B cell (primary cell): ENCODE measurements around the gene CDK18. TPM values are rescaled to one million over a fixed set of nuclear protein-coding genes. Genes with fewer than 3 reads are reported as not detected.

Experiments
- ATAC-seq: fragments of 200-7000 bp; cut with Tn5 transposase; one replicate; pipeline ENCODE4 v1.10.0; 2021; ENCODE audit warnings: low read depth, mild to moderate bottlenecking, moderate number of reproducible peaks, moderate library complexity
- CTCF ChIA-PET: fragments of 350-600 bp; sonication (Branson Sonifier 250); formaldehyde crosslinking; loops from one replicate; lab custom pipeline; 2021; ENCODE audit warnings: antibody characterized with exemption, inconsistent platforms; lab: Charles Lee
- POLR2A ChIA-PET: fragments of 350-600 bp; sonication (Branson Sonifier 250); formaldehyde crosslinking; loops from one replicate; lab custom pipeline; 2021; ENCODE audit warnings: antibody characterized with exemption; lab: Charles Lee
- DNase-seq: peaks from one replicate; pipeline ENCODE4 v3.0.0; 2013
- H2AFZ ChIP-seq: 2 replicates; pipeline ENCODE4 v1.6.1; 2012; ENCODE audit warnings: mild to moderate bottlenecking, low read depth, low read length; ENCODE audit not compliant: insufficient read depth, poor library complexity, severe bottlenecking
- H3K27ac ChIP-seq, 2 donors: 1 replicate in 1 of 2; 2 replicates in 1 of 2; pipeline ENCODE4 v1.5.1; 2012 to 2013; ENCODE audit warnings: low read length in 2 of 2, mild to moderate bottlenecking in 2 of 2, moderate library complexity in 1 of 2
- H3K27me3 ChIP-seq, 4 experiments: fragments of 200-600 bp in 1 of 4; sonication (generic) in 1 of 4; replicated peaks in 1 of 4; 1 replicate in 2 of 4; 2 replicates in 2 of 4; pipeline versions ENCODE4 v1.6.1 to v1.7.0; 2013 to 2016; ENCODE audit warnings: low read length in 3 of 4, mild to moderate bottlenecking in 2 of 4, mixed read lengths in 1 of 4, moderate library complexity in 1 of 4; ENCODE audit not compliant: insufficient read depth in 4 of 4, control insufficient read depth in 3 of 4; ENCODE audit errors: control extremely low read depth in 1 of 4
- H3K36me3 ChIP-seq, 2 experiments: replicated peaks in 1 of 2; 1 replicate in 1 of 2; 2 replicates in 1 of 2; pipeline versions ENCODE4 v1.6.1 to v1.7.1; 2013; ENCODE audit warnings: low read length in 1 of 2; ENCODE audit not compliant: insufficient read depth in 2 of 2, control insufficient read depth in 1 of 2; ENCODE audit errors: control extremely low read depth in 1 of 2, extremely low read depth in 1 of 2
- H3K4me1 ChIP-seq, 2 donors: fragments of 200-600 bp in 1 of 2; sonication (generic) in 1 of 2; 1 replicate in 1 of 2; 2 replicates in 1 of 2; pipeline versions ENCODE4 v1.5.1 to v1.6.1; 2013 to 2017; ENCODE audit warnings: low read length in 2 of 2; ENCODE audit not compliant: control insufficient read depth in 2 of 2, insufficient read depth in 2 of 2
- H3K4me2 ChIP-seq: replicated peaks from 2 replicates; pipeline ENCODE3; 2012; ENCODE audit warnings: mild to moderate bottlenecking, low read depth, low read length; ENCODE audit not compliant: poor library complexity, severe bottlenecking
- H3K4me3 ChIP-seq, 5 experiments: fragments of 200-600 bp in 1 of 5; sonication (generic) in 1 of 5; 1 replicate in 3 of 5; 2 replicates in 2 of 5; pipeline versions ENCODE4 v1.5.1 to v1.7.0; 2011 to 2016; ENCODE audit warnings: low read length in 4 of 5, mild to moderate bottlenecking in 4 of 5, low read depth in 2 of 5, control low read depth in 1 of 5, moderate library complexity in 1 of 5; ENCODE audit not compliant: insufficient read depth in 1 of 5; ENCODE audit errors: control extremely low read depth in 1 of 5, extremely low read depth in 1 of 5
- H3K79me2 ChIP-seq: fragments of 200-600 bp; sonication (generic); one replicate; pipeline ENCODE4 v1.6.0; 2016; ENCODE audit warnings: low read length; ENCODE audit not compliant: control insufficient read depth, insufficient read depth
- H3K9ac ChIP-seq: fragments of 200-600 bp; sonication (generic); 2 replicates; pipeline ENCODE4 v1.6.1; 2017; ENCODE audit warnings: mild to moderate bottlenecking, low read length, moderate library complexity
- H3K9me3 ChIP-seq, 3 donors: one replicate each; pipeline versions ENCODE4 v1.6.1 to v1.7.1; 2013; ENCODE audit warnings: low read length in 2 of 3; ENCODE audit not compliant: control insufficient read depth in 2 of 3, insufficient read depth in 1 of 3; ENCODE audit errors: control extremely low read depth in 1 of 3
- H4K20me1 ChIP-seq: 2 replicates; pipeline ENCODE4 v1.6.0; 2012; ENCODE audit warnings: mild to moderate bottlenecking, low read length; ENCODE audit not compliant: insufficient read depth, control insufficient read depth, poor library complexity, severe bottlenecking
- H3K27ac Mint-ChIP-seq: one replicate; pipeline ENCODE4 v1.8.0; 2021; ENCODE audit warnings: mixed read lengths
- H3K27me3 Mint-ChIP-seq: one replicate; pipeline ENCODE4 v1.8.0; 2021; ENCODE audit warnings: mixed read lengths
- H3K4me1 Mint-ChIP-seq: one replicate; pipeline ENCODE4 v1.8.0; 2021; ENCODE audit warnings: mixed read lengths
- H3K4me3 Mint-ChIP-seq: one replicate; pipeline ENCODE4 v1.8.0; 2021; ENCODE audit warnings: mixed read lengths
- H3K9me3 Mint-ChIP-seq: one replicate; pipeline ENCODE4 v1.8.0; 2022; ENCODE audit warnings: mixed read lengths; ENCODE audit not compliant: insufficient read depth
- EZH2 ChIP-seq: IDR thresholded peaks from 2 replicates; pipeline ENCODE4 v1.6.1; 2012; ENCODE audit warnings: borderline replicate concordance, low read depth, mild to moderate bottlenecking, moderate library complexity, low read length; ENCODE audit not compliant: insufficient read depth, poor library complexity, severe bottlenecking
- WGBS: methylation state at CpG from one replicate; pipeline ENCODE4 v1.1.5; 2013; ENCODE audit warnings: missing lambda C conversion rate; ENCODE audit not compliant: insufficient coverage; 5-methylcytosine and 5-hydroxymethylcytosine counted together
- intact Hi-C: fragments of 100-400 bp; cut with micrococcal nuclease; formaldehyde crosslinking; loops from one replicate; pipeline ENCODE4 v1.10.0; 2022
- polyA plus RNA-seq: library from polyadenylated mRNA; depleted of rRNA; stranded (reverse); fragments of >200 nt; gene quantifications from 2 replicates; pipeline ENCODE4 v1.2.3, GENCODE V29; 2012
- total RNA-seq, 2 donors: library from RNA; stranded (reverse); fragments of 120-200 nt in 1 of 2; gene quantifications; 1 replicate in 1 of 2; 2 replicates in 1 of 2; pipeline versions ENCODE4 v1.2.3 to v1.2.4, GENCODE V29; 2013 to 2022
- TF ChIP-seq, protein P1 (sequence below): fragments of 200-600 bp; IDR thresholded peaks from one replicate; pipeline ENCODE4 v1.8.0; 2022; ENCODE audit warnings: antibody characterized with exemption, mild to moderate bottlenecking

Gene CDK18
- total and polyA plus RNA-seq, 2 donors (not counting 1 experiment from before 2014, with no cell fraction given) = 3.8 to 4.7 TPM

DNA sequence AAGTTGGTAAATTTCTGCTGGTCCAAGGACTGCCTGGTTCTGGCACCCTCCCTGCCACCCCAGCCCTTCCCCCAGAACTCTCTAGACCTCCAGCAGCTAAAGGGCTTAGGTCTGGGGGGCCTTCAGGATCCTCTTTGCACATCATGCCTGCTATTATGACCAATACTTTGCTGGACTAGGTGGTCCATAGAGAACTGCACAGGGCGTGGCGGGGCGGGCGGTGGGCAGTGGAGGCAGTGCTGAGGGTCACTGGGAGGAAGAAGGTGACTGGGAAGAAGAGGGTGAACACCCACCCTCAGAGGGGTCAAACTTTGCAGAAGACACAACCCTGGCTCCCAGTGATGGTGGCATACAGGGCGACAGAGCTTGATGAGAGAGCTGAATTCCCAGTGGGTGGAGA is 18.2 kb downstream of the CDK18 start:
- Mint-ChIP-seq H3K9me3 (no peaks in the 10 kb centered on the region), H3K4me3 (no peak overlapping the region), H3K4me1 (no peaks in the 10 kb centered on the region), H3K27ac (no peak overlapping the region), H3K27me3 (peaks cover 3% of the 10 kb centered on the region)
- DNase-seq (no peak), ATAC-seq (no peak)
- no peak for TF ChIP-seq EZH2
- WGBS = 83% methylated on average over 1 of the region's 5 CpGs
- H3K9ac ChIP-seq = no peak overlapping the region
- H3K27me3 ChIP-seq = peaks cover 0 to 2% (median 0%) of the 10 kb centered on the region in 4 experiments
- CTCF ChIA-PET = interaction anchor here (0.8 to 11.7 kb wide), 24 partner anchors 10 to 293 kb away, joined by 3 to 287 read pairs (median 18); partner anchors contain the start of gene KLHDC8A
- no peaks in the 10 kb centered on the region for H4K20me1 ChIP-seq
- peaks cover 0 to 4% (median 0%) of the 10 kb centered on the region in 3 donors for H3K9me3 ChIP-seq
- H3K4me3 ChIP-seq = no peak overlapping the region
- no peak overlapping the region for H3K4me2 ChIP-seq
- POLR2A ChIA-PET = no interaction called here
- H3K27ac ChIP-seq = no peak overlapping the region
- no peaks in the 10 kb centered on the region for H3K79me2 ChIP-seq
- intact Hi-C loops = no loop called here
- H3K36me3 ChIP-seq = no peaks in the 10 kb centered on the region
- H2AFZ ChIP-seq = no peak overlapping the region
- H3K4me1 ChIP-seq = no peaks in the 10 kb centered on the region

DNA sequence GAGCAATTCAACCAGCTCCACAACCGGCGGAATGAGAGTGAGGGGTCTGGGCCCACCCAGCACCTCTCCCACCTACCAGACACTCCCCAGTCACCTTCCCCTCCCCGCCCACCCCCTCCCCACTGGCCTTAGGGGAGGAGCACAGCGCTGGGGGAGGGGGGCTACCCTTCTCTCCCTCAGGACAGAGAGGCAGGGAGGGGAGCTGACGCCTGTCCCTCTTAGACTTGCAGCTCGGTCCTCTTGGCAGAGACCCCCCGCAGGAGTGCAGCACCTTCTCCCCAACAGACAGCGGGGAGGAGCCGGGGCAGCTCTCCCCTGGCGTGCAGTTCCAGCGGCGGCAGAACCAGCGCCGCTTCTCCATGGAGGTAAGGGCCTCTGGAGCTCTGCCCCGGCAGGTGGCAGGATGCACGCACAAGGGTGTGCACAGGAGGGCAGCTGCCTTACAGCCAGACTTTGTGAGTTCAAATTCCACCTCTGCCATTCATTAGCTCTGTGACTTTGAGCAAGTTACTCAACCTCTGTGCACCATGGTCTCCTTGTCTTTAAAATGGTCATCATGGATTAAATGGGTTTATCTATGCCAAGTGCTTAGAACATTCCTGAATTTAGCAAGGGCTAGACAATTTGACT is 18.9 kb downstream of the CDK18 start:
- H3K4me1 Mint-ChIP-seq = no peaks in the 10 kb centered on the region
- Histone ChIP-seq H3K79me2 (no peaks in the 10 kb centered on the region), H3K4me1 (no peaks in the 10 kb centered on the region), H3K27me3 (peaks cover 0 to 2% (median 0%) of the 10 kb centered on the region in 4 experiments), H3K9ac (no peak overlapping the region), H3K9me3 (peaks cover 0 to 4% (median 0%) of the 10 kb centered on the region in 3 donors), H2AFZ (no peak overlapping the region), H3K36me3 (no peaks in the 10 kb centered on the region), H3K4me2 (no peak overlapping the region), H4K20me1 (no peaks in the 10 kb centered on the region), H3K27ac (no peak overlapping the region), H3K4me3 (no peak overlapping the region)
- DNase-seq = no peak
- H3K9me3 Mint-ChIP-seq = no peaks in the 10 kb centered on the region
- peaks cover 3% of the 10 kb centered on the region for H3K27me3 Mint-ChIP-seq
- ChIA-PET POLR2A (interaction anchor here (0.7 kb wide), 1 partner anchor 34 kb away, joined by 3 read pairs; no protein-coding TSS in a partner anchor), CTCF (interaction anchor here (0.8 to 11.7 kb wide), 39 partner anchors 10 to 548 kb away, joined by 3 to 287 read pairs (median 10); partner anchors contain the start of genes KLHDC8A and SLC45A3)
- TF ChIP-seq EZH2 = no peak
- TF ChIP-seq, protein P1, sequence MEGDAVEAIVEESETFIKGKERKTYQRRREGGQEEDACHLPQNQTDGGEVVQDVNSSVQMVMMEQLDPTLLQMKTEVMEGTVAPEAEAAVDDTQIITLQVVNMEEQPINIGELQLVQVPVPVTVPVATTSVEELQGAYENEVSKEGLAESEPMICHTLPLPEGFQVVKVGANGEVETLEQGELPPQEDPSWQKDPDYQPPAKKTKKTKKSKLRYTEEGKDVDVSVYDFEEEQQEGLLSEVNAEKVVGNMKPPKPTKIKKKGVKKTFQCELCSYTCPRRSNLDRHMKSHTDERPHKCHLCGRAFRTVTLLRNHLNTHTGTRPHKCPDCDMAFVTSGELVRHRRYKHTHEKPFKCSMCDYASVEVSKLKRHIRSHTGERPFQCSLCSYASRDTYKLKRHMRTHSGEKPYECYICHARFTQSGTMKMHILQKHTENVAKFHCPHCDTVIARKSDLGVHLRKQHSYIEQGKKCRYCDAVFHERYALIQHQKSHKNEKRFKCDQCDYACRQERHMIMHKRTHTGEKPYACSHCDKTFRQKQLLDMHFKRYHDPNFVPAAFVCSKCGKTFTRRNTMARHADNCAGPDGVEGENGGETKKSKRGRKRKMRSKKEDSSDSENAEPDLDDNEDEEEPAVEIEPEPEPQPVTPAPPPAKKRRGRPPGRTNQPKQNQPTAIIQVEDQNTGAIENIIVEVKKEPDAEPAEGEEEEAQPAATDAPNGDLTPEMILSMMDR = no peak
- no peak overlapping the region for H3K4me3 Mint-ChIP-seq
- ATAC-seq = no peak
- no peak overlapping the region for H3K27ac Mint-ChIP-seq
- 91% methylated on average over 13 of the region's 16 CpGs for WGBS
- intact Hi-C loops = no loop called here
